ENCODE results near the gene RBM10.

DNA sequence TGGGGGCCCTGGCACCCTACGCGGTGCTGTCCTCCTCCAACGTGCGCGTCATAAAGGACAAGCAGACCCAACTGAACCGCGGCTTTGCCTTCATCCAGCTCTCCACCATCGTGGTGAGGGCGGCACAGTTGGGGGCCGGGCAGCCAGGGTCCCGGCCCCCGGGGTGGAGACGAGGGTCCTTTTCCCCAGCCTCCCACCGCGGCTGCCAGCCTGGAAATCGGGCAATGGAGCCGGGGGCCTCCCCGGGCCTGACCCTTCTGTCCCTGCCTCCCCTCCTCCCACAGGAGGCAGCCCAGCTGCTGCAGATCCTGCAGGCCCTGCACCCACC is 34.9 kb downstream of the RBM10 start:
- no peak for TF ChIP-seq CTCF (IDR thresholded peaks at IDR 0.05; ENCODE audit: poor library complexity)
- no peak for TF ChIP-seq EZH2phosphoT487 (IDR thresholded peaks at IDR 0.05; ENCODE audit: low read depth, severe bottlenecking, unreplicated experiment)

Data from hepatocyte (in vitro differentiated cells).